22Rv1 (cell line): ENCODE measurements around the gene VGLL4.

Source experiments
- H3K27ac ChIP-seq: fragments of 450-650 bp; 2 replicates; pipeline ENCODE4 v1.5.1; 2017
- CTCF ChIP-seq: fragments of 450-650 bp; IDR thresholded peaks from 2 replicates; pipeline ENCODE4 v1.5.1; 2017; ENCODE audit warnings: mild to moderate bottlenecking
- ZFX ChIP-seq: fragments of 450-650 bp; IDR thresholded peaks from 2 replicates; pipeline ENCODE4 v1.6.1; 2017; ENCODE audit warnings: antibody characterized with exemption, borderline replicate concordance

VGLL4 gene

DNA sequence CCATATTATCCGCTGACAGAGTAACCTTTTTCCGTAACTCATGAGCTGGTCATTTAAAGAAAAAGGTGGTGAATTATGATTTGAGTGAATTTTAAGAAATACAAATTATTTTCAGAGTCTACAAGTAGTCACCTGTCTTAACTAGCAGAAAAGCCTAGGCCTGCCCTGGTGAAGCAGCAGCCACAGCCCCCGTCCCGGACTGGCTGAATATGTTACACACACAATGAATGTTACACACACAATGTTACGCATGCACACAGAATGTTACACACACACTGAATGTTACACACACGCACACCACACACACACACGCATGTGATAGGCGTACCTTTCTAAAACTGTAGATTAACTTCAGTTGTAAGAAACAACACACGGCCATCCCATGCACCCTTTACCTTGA is 77.8 kb downstream of the VGLL4 start:
- H3K27ac ChIP-seq: no peak overlapping the region
- TF ChIP-seq ZFX (no peak), CTCF (no peak)

GRCh38 chr3:11565492-11565891 is 78.2 kb downstream of the VGLL4 start:
- H3K27ac ChIP-seq: no peak overlapping the region
- TF ChIP-seq CTCF (no peak), ZFX (no peak)

- TF ChIP-seq ZFX (no peak), CTCF (no peak)
- no peak overlapping the region for H3K27ac ChIP-seq
These were observed 78.6 kb downstream of the VGLL4 start for GRCh38 chr3:11565072-11565471.

DNA sequence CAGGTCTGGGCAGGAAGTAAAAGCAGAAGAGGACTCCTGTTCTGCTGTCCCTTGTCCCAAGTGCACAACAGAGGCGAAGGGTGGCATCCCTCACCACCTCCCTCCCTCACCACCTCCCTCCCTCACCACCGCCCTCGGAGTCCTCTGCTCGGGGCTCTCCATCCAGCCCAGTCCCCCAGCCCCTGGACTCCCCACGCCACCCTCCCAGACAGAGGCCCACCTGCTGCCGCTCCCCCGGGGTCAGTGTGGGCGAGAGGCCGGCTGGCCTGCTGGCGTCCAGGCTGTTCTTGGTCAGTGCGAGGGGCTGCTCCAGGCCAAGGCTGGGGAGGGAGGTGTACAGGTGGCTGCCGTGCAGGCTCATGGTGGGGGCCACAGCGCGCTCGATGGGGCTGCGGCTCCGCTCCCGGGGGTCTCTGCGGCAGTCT is 79.1 kb downstream of the VGLL4 start:
- no peak overlapping the region for H3K27ac ChIP-seq
- no peak for TF ChIP-seq CTCF
- TF ChIP-seq ZFX: no peak

DNA sequence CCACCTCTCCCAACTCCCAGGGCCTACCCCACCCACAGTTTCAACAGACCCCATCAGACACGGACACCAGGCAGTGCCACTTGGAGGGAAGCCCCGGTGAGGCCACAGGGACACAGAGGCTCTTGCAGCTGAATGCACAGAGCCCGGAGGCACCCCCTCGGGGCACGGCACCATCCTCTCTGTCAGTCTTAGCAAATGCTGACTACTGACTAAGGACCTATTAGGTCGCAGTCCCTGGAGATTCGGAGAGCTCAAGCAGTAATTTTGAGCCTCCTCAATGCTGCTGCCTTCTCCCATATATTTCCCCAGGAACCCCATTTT is 79.9 kb downstream of the VGLL4 start:
- no peak overlapping the region for H3K27ac ChIP-seq

GRCh38 chr3:11563159-11563864 is 80.4 kb downstream of the VGLL4 start:
- no peak overlapping the region for H3K27ac ChIP-seq

More for the DNA sequence above, 79.9 kb downstream of the VGLL4 start:
- TF ChIP-seq ZFX (no peak), CTCF (no peak)

More at GRCh38 chr3:11563159-11563864, 80.4 kb downstream of the VGLL4 start:
- TF ChIP-seq CTCF (no peak), ZFX (no peak)
